ENCODE data around the gene ATP2B3.

ATP2B3 gene

DNA sequence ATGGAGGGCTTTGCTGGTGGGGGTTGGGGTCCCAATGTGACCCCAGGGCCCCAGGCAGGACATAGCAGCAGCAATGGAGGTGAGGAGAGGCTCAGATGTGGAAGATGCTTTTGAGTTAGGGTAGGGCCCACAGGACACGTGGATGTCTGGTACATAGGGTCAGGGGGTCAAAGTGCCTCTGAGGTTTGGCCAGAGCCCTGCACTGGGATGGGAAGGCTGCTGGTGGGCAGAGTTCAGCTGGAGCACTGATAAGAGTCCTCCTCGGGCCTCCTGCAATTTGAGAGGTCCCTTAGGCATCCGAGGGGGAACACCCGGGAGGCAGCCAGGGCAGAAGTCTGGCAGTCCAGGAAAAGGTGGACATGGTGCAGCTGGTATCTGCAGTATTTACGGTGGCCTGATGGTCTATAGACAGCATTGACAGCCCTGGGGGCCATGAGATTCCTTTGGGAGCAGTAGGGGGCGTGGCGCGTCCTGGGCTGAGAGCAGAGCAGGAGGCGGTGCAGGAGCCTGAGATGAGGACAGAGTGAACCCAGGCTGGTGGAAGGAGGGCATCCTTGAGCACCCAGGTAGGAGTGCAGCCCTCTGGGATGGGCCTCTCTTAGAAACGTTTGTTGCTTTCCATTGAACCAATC, 58.9 kb downstream of the ATP2B3 start:
- Histone ChIP-seq H3K4me1 (ENCODE audit: insufficient read depth, low read length, severe bottlenecking) (no peaks in the 10 kb centered on the region), H3K36me3 (ENCODE audit: insufficient read depth, low read length) (no peaks in the 10 kb centered on the region), H3K27ac (ENCODE audit: low read depth, low read length, poor library complexity, severe bottlenecking) (no peak overlapping the region), H3K27me3 (ENCODE audit: insufficient read depth, low read length) (no peaks in the 10 kb centered on the region), H2AFZ (ENCODE audit: low read length) (no peak overlapping the region), H3K4me3 (ENCODE audit: low read depth, low read length, poor library complexity, severe bottlenecking) (no peak overlapping the region), H3K9me3 (ENCODE audit: low read length) (no peaks in the 10 kb centered on the region), H3F3A (ENCODE audit: insufficient read depth, low read length) (no peaks in the 10 kb centered on the region), H4K20me1 (ENCODE audit: insufficient read depth, low read length) (no peaks in the 10 kb centered on the region), H3K9ac (ENCODE audit: low read length) (no peak overlapping the region), H3K4me2 (ENCODE audit: low read length) (no peak overlapping the region), H3K9me2 (ENCODE audit: low read depth, low read length) (no peaks in the 10 kb centered on the region), H3K79me2 (ENCODE audit: insufficient read depth, low read length) (no peaks in the 10 kb centered on the region)
- TF ChIP-seq, protein P1, sequence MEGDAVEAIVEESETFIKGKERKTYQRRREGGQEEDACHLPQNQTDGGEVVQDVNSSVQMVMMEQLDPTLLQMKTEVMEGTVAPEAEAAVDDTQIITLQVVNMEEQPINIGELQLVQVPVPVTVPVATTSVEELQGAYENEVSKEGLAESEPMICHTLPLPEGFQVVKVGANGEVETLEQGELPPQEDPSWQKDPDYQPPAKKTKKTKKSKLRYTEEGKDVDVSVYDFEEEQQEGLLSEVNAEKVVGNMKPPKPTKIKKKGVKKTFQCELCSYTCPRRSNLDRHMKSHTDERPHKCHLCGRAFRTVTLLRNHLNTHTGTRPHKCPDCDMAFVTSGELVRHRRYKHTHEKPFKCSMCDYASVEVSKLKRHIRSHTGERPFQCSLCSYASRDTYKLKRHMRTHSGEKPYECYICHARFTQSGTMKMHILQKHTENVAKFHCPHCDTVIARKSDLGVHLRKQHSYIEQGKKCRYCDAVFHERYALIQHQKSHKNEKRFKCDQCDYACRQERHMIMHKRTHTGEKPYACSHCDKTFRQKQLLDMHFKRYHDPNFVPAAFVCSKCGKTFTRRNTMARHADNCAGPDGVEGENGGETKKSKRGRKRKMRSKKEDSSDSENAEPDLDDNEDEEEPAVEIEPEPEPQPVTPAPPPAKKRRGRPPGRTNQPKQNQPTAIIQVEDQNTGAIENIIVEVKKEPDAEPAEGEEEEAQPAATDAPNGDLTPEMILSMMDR (IDR thresholded peaks at IDR 0.05; ENCODE audit: low read length), result no peak
- TF ChIP-seq EZH2 (IDR thresholded peaks at IDR 0.05; ENCODE audit: borderline replicate concordance, low read length), result no peak

DNA sequence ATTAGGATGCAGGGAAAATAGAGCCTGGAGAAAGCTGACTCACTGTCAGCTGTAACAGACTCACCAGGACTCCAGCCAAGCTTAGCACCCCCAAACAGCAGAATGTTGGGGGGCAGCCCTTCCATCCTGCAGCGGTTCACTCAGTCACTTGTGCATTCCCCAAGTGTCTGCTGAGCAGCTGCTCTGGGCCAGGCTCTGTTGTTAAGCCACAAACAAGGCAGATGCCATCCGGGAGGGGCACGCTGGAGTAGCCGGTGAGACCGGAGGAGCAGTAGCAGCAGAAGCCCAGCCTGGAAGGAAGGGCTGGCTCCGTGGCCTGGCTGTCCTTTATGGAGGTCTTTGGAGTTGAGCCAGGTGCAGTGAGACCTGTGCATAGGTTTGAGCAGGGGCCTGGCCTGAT, 59.5 kb downstream of the ATP2B3 start:
- H3K4me1 ChIP-seq (ENCODE audit: insufficient read depth, low read length, severe bottlenecking), result no peaks in the 10 kb centered on the region
- no peak overlapping the region for H3K27ac ChIP-seq (ENCODE audit: low read depth, low read length, poor library complexity, severe bottlenecking)
- no peaks in the 10 kb centered on the region for H3K27me3 ChIP-seq (ENCODE audit: insufficient read depth, low read length)
- no peaks in the 10 kb centered on the region for H3K79me2 ChIP-seq (ENCODE audit: insufficient read depth, low read length)
- H3K9ac ChIP-seq (ENCODE audit: low read length), result no peak overlapping the region
- no peaks in the 10 kb centered on the region for H3K36me3 ChIP-seq (ENCODE audit: insufficient read depth, low read length)
- TF ChIP-seq, protein P1 (IDR thresholded peaks at IDR 0.05; ENCODE audit: low read length), result no peak
- TF ChIP-seq EZH2 (IDR thresholded peaks at IDR 0.05; ENCODE audit: borderline replicate concordance, low read length), result no peak
- no peak overlapping the region for H3K4me2 ChIP-seq (ENCODE audit: low read length)
- H3F3A ChIP-seq (ENCODE audit: insufficient read depth, low read length), result no peaks in the 10 kb centered on the region
- no peaks in the 10 kb centered on the region for H4K20me1 ChIP-seq (ENCODE audit: insufficient read depth, low read length)
- no peaks in the 10 kb centered on the region for H3K9me2 ChIP-seq (ENCODE audit: low read depth, low read length)
- no peak overlapping the region for H2AFZ ChIP-seq (ENCODE audit: low read length)
- no peaks in the 10 kb centered on the region for H3K9me3 ChIP-seq (ENCODE audit: low read length)
- H3K4me3 ChIP-seq (ENCODE audit: low read depth, low read length, poor library complexity, severe bottlenecking), result no peak overlapping the region

DNA sequence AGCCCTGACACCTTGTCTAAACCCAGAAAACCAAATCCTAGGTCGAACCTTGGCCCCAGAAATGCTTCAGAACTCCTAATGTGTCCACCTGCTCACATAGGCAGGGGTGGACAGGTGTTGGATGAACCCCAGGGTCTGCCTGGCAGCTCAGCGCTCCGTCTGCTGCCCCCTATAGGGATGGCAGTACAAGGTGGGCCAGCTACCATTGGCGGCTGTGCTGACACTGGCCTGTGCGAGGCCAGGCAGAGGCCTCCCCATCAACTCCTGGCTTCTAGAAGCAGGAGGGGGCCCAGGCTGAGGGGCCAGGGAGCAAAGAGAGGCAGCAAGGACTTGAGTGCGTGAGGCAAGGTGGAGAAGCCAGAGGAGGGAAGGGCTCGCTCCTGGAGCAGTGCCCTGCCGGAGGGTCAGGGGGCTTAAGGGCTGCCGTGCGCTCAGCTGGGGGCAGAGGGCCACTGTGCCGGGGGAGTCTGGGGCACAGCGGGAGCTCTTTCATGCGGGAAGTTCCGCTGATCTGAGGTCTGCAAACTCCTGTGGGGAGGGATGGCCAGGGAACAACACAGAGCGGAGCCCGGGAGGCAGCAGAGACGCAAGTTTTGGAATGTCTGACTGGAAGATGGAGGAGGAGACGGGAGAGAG, 60.9 kb downstream of the ATP2B3 start:
- Histone ChIP-seq H3K4me1 (ENCODE audit: insufficient read depth, low read length, severe bottlenecking) (peaks cover 9% of the 10 kb centered on the region), H3K79me2 (ENCODE audit: insufficient read depth, low read length) (no peaks in the 10 kb centered on the region), H3K36me3 (ENCODE audit: insufficient read depth, low read length) (no peaks in the 10 kb centered on the region), H3F3A (ENCODE audit: insufficient read depth, low read length) (no peaks in the 10 kb centered on the region), H3K4me2 (ENCODE audit: low read length) (no peak overlapping the region), H4K20me1 (ENCODE audit: insufficient read depth, low read length) (no peaks in the 10 kb centered on the region), H3K4me3 (ENCODE audit: low read depth, low read length, poor library complexity, severe bottlenecking) (no peak overlapping the region), H3K9me2 (ENCODE audit: low read depth, low read length) (no peaks in the 10 kb centered on the region), H3K27ac (ENCODE audit: low read depth, low read length, poor library complexity, severe bottlenecking) (no peak overlapping the region), H3K9me3 (ENCODE audit: low read length) (no peaks in the 10 kb centered on the region), H2AFZ (ENCODE audit: low read length) (no peak overlapping the region), H3K9ac (ENCODE audit: low read length) (no peak overlapping the region), H3K27me3 (ENCODE audit: insufficient read depth, low read length) (no peaks in the 10 kb centered on the region)
- TF ChIP-seq EZH2 (IDR thresholded peaks at IDR 0.05; ENCODE audit: borderline replicate concordance, low read length), result no peak
- TF ChIP-seq, protein P1 (IDR thresholded peaks at IDR 0.05; ENCODE audit: low read length), result peak; percentile 19; the same call in 1 of the 2 replicates

Measured in OCI-LY1 (cell line).